ENCODE measurements around the gene EXPH5.
A peak's percentile ranks its signal among the peaks of the same experiment; 100 is the strongest.
"Not testable (repeated sequence)": the region's sequence is repeated elsewhere in the genome, so short reads cannot be mapped to it uniquely, and the experiment has no call there.

EXPH5 gene

GRCh38 chr11:108593214-108593922 lies at the start of gene EXPH5:
Gene EXPH5, minus strand, starts transcription at chr11:108593768. Its CDS starts 232 bp downstream, at chr11:108593536.
- peak; percentile 98 for DNase-seq (ENCODE audit: low spot score)

- DNase-seq (ENCODE audit: low spot score) = not testable (repeated sequence)
Measured at GRCh38 chr11:108641752-108642151, 48.2 kb upstream of the EXPH5 start.

- DNase-seq (ENCODE audit: low spot score) = no peak
Measured at GRCh38 chr11:108639146-108639545, 45.6 kb upstream of the EXPH5 start.

- no peak for DNase-seq (ENCODE audit: low spot score)
Measured at GRCh38 chr11:108636222-108636621, 42.7 kb upstream of the EXPH5 start.

- DNase-seq (ENCODE audit: low spot score) = no peak
Measured at GRCh38 chr11:108635106-108635505, 41.5 kb upstream of the EXPH5 start.

GRCh38 chr11:108632041-108632704 lies 38.6 kb upstream of the EXPH5 start:
- DNase-seq (ENCODE audit: low spot score) = peak; percentile 11

GRCh38 chr11:108629274-108629673 lies 35.7 kb upstream of the EXPH5 start:
- DNase-seq (ENCODE audit: low spot score) = no peak

GRCh38 chr11:108628812-108629211 lies 35.2 kb upstream of the EXPH5 start:
- DNase-seq (ENCODE audit: low spot score) = no peak

- no peak for DNase-seq (ENCODE audit: low spot score)
Measured at GRCh38 chr11:108628326-108628725, 34.8 kb upstream of the EXPH5 start.

GRCh38 chr11:108624196-108624925 lies 30.8 kb upstream of the EXPH5 start:
- no peak for DNase-seq (ENCODE audit: low spot score)

GRCh38 chr11:108622341-108622740 lies 28.8 kb upstream of the EXPH5 start:
- DNase-seq (ENCODE audit: low spot score) = no peak

- no peak for DNase-seq (ENCODE audit: low spot score)
Measured at GRCh38 chr11:108620958-108621772, 27.6 kb upstream of the EXPH5 start.

GRCh38 chr11:108618529-108618928 lies 25.0 kb upstream of the EXPH5 start:
- DNase-seq (ENCODE audit: low spot score) = no peak

GRCh38 chr11:108617055-108617454 lies 23.5 kb upstream of the EXPH5 start:
- DNase-seq (ENCODE audit: low spot score) = no peak

- DNase-seq (ENCODE audit: low spot score) = no peak
Measured at GRCh38 chr11:108616549-108616948, 23.0 kb upstream of the EXPH5 start.

GRCh38 chr11:108614086-108614485 lies 20.5 kb upstream of the EXPH5 start:
- DNase-seq (ENCODE audit: low spot score) = no peak

GRCh38 chr11:108609682-108610081 lies 16.1 kb upstream of the EXPH5 start:
- DNase-seq (ENCODE audit: low spot score) = no peak

GRCh38 chr11:108608548-108608947 lies 15.0 kb upstream of the EXPH5 start:
- DNase-seq (ENCODE audit: low spot score) = no peak

GRCh38 chr11:108606495-108607160 lies 13.1 kb upstream of the EXPH5 start:
- DNase-seq (ENCODE audit: low spot score) = no peak

GRCh38 chr11:108606070-108606469 lies 12.5 kb upstream of the EXPH5 start:
- no peak for DNase-seq (ENCODE audit: low spot score)

GRCh38 chr11:108602818-108603217 lies 9.2 kb upstream of the EXPH5 start:
- DNase-seq (ENCODE audit: low spot score) = peak; percentile 13

GRCh38 chr11:108601150-108601549 lies 7.6 kb upstream of the EXPH5 start:
- DNase-seq (ENCODE audit: low spot score) = no peak
